Right ventricle myocardium superior (tissue), 1 donor: ENCODE results near the gene TCF7L2. TPM values are rescaled to one million over a fixed set of nuclear protein-coding genes. Genes with fewer than 3 reads are reported as not detected.

Experiments used
- ATAC-seq: fragments of 200-7000 bp; cut with Tn5 transposase; one replicate; pipeline ENCODE4 v1.9.1; 2020; ENCODE audit warnings: mild to moderate bottlenecking; ENCODE audit not compliant: poor library complexity
- DNase-seq: peaks from one replicate; pipeline ENCODE4 v3.0.0-alpha.2; 2020
- intact Hi-C: fragments of 100-400 bp; cut with DNase I; formaldehyde crosslinking; loops from one replicate; pipeline ENCODE4 v1.11.2; 2022
- total RNA-seq: library from RNA; stranded (reverse); fragmentation: NEBNext Ultra II Directional; extraction: Animal tissue kit (Norgen Biotek cat#: 25700); gene quantifications from one replicate; pipeline ENCODE4 v1.2.1, GENCODE V29; 2021
- donor health status: DM: no; HTN: yes; CAD: no; lungs with severe emphysema.

The TCF7L2 gene
- total RNA-seq, 1 donor from 2014 or later = 9.4 TPM

GRCh38 chr10:112938808-112939482, 11.1 kb upstream of the TCF7L2 start:
- DNase-seq = no peak

GRCh38 chr10:112945811-112946210, 4.2 kb upstream of the TCF7L2 start:
- ATAC-seq (no peak), DNase-seq (no peak)
- intact Hi-C loops = no loop called here

More at GRCh38 chr10:112938808-112939482, 11.1 kb upstream of the TCF7L2 start:
- ATAC-seq = no peak
- intact Hi-C loops = no loop called here

DNA sequence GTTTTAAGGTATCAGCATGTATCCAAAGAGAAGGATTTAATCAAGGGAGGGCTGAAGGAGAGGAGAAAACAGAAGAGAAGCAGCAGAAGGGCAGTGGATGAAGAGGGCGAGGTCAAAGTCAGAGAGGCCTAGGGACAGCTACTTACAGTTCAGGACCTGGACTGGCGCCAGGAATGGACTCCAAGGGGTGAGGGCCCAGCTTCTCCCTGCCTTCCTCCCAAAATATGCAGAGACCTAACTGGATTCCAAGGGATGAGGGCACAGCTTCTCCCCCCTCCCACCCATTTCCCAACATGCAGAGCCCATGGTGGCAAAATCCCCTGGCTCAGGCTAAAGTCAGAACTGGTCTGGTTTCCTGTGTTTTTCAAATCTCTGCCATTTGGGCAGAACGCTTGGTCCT, 3.4 kb upstream of the TCF7L2 start:
- DNase-seq (peak; percentile 51), ATAC-seq (no peak)
- intact Hi-C loops = no loop called here

- ATAC-seq (no peak), DNase-seq (no peak)
- intact Hi-C loops = no loop called here
These were observed 1.9 kb upstream of the TCF7L2 start for GRCh38 chr10:112948196-112948595.

DNA sequence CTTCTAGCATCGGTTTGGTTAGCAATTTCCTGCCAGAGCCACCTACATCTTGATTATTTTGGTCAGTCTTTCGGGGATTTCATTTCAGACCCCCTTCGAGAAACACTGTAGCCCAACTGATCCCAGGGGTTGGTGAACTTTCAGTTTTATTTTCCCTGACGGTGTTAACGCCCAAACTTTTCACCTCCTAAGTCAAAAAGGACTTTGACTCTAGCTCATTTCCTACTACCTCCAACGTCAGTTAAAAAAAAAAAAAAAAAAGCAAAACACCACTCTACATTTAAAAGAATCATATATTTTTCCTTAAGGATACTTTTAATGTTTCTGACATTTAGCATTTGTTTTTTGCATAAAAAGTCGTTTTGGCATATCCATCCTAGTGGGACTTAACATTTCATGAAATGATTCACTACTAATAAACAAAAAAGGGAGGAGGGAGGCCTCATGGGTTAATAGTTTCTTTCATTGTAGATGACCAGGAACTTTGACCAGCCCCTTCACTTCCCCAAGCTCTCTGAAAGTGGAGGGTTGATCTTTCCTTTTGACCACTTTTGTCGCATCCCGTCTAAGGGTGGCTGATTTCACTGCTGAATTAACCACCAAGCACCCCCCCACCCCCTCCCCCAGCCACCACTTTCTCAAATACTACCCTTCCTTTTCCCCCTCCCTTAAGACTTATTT, 764 bp upstream of the TCF7L2 start:
- ATAC-seq (no peak), DNase-seq (no peak)
- intact Hi-C loops = no loop called here

- DNase-seq (peak; percentile 45), ATAC-seq (no peak)
- intact Hi-C loops = loop anchor here (5.0 to 10.0 kb wide), 2 partner anchors 104 to 176 kb away; no protein-coding TSS in a partner anchor
These were observed 789 bp downstream of the TCF7L2 start for GRCh38 chr10:112950714-112951358.

DNA sequence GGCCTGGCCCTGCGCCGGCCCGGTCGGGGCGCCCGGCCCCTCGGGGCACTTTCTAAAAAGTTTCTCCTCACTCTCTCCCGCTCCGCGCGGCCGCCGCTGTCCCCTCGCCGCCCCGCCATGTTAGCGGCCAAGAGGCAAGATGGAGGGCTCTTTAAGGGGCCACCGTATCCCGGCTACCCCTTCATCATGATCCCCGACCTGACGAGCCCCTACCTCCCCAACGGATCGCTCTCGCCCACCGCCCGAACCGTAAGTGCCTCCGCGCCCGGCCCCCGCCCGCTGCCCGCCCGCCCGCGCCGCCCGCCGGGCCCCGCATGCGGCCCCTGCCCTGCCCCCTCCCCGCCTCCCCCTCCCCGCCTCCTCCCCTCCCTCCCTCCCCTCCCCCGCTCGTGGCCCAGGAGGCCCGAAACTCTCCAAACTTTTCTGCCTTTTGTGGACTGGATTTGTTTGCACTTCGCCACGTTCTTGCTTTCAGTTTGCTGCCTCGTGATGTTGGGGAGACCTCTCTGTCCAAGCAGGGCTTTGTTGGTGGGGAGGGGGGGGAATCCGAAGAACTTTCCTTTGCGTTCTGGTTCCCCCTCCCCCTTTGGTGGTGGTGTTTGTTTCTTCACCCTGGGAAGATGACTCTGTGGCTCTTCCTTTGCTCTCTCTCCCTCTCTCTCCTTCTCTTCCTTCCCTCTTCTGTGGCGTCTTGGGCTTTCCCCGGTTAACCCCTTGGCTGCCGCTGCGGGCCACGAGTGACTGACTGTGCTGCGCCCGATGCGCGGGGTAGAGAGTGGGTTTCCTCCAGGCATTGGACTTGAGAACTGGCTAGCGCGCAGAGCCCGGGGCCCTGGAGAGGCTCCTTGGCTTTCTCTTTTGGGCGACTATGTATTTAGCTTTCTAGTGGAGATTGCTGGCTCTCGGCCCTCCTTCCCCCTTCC, 1.6 kb downstream of the TCF7L2 start:
- ATAC-seq (peak; percentile 26), DNase-seq (peak; percentile 72)
- intact Hi-C loops = loop anchor here (5.0 to 10.0 kb wide), 2 partner anchors 103 to 176 kb away; no protein-coding TSS in a partner anchor

GRCh38 chr10:112952282-112953173, 2.5 kb downstream of the TCF7L2 start:
- DNase-seq (peak; percentile 50), ATAC-seq (peak; percentile 57)
- intact Hi-C loops = loop anchor here (5.0 to 10.0 kb wide), 2 partner anchors 102 to 175 kb away; no protein-coding TSS in a partner anchor

DNA sequence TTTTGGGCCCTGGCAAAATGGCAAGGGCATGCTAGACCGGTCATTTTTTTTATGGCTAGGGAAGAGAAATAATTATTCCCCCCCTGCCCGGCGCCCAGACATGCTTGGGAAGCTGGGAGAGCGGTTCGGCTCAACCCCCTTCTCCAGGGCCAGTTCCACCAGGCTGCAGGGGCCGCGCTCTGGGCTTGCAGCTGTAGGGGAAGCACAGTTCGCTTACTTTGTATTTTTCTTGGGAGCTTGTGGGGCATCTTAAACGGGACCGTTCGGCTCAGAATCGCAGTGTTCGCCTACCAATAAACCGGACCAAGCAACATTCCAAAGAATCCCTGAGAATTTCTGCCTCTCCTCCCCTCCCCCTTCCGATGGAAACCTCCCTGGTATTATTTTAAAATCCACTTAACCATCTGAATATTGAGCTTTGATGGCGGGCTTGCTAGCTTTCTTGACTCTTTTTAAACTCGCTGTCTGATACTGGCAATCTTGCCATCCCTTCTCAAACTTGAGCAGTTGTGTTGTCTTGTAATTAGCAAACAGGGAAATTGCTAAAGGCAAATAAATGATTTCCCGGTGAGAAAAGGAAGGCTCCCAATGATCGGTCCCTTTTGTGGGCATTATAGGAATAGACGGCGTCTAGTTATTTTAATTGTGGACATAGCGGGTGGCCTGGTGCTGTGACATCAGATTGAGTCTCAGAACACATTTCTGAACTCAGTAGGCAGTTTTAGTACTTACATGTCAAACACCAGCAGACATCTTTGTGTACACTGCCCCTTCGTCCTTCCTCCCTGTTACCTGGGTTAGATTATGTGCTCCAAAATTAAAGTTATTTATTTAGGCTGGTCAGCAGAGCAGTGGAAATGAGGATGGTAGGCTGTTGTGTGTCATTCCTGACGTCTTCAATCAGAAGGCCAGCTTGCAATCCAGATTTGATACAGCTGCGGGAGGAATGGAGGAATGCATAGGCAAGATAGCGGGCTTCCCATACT, 3.4 kb downstream of the TCF7L2 start:
- intact Hi-C loops = loop anchor here (5.0 to 10.0 kb wide), 2 partner anchors 101 to 174 kb away; no protein-coding TSS in a partner anchor
- DNase-seq (peak; percentile 55), ATAC-seq (no peak)

DNA sequence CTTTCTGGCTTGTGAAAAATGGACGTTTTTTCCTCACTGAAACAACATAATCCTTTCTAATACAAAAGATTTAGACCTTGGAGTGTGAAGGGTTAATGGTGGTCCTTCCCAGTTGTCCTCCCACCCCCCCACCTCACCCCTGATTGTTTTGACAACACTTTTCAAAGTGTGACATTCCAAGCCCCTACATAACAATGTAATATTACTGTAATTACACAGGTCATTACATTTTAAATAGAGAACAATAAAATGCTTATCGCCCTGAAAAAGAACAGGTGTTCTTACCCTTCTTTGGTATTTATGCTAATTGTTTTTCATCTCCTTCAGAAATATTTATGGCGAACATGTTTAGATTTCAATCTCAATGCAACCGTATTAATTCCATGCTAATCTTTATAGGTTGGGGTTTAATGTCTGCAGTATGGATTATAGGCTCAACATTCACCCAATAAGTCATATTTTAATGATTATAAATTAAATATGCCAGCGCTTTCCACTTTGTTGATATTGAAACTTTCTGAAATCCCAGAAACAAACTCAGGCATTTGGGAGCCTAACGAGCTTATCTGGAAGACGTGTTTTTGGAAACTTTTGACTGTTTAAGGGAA, 5.0 kb downstream of the TCF7L2 start:
- DNase-seq = no peak
- intact Hi-C loops = loop anchor here (5.0 to 10.0 kb wide), 2 partner anchors 100 to 172 kb away; no protein-coding TSS in a partner anchor
- ATAC-seq = no peak

DNA sequence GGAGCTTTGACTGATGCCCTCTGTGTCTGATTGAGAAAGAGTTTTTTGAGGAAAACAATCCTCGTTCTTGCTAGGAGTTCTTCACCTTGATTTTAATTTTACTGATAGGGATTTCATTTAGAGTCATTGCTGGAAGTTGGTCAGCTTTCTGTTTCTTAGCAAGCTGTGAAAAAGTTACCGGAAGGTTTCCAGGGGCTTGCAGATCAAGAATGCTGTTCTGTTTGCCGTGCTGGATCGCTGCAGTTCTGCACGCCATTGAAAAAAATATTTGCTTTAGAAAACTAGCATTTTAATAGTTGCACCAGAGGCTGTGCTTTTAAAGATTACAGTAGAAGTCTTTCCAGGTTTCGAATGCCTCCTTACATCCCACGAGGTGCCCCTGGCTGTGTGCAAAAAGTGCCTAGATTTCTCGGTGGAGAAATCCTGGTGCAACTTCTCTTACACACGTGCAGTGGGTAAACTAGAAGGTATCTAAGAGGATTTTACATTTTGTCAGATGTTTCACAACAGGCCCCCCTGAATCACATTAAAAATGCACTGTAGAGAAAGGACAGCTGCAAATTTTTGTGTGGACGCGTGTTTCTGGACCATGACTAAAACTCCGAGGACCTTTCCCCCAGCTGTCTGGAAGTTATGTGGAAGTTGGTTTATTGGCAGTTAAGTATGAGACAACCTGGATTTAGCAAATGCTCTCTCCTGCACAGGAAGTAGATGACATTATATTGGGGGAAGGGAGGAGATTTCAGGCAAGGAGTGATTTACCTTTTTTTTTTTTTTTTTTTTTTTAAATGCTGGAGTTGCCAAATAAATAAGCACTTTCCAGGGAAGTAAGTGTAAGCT, 5.8 kb downstream of the TCF7L2 start:
- DNase-seq (no peak), ATAC-seq (peak; percentile 2)
- intact Hi-C loops = loop anchor here (10.0 kb wide), 1 partner anchor 99 kb away; no protein-coding TSS in a partner anchor

GRCh38 chr10:112956631-112957350, 6.7 kb downstream of the TCF7L2 start:
- DNase-seq (no peak), ATAC-seq (no peak)
- intact Hi-C loops = loop anchor here (10.0 kb wide), 1 partner anchor 98 kb away; no protein-coding TSS in a partner anchor

- DNase-seq = no peak
- ATAC-seq = no peak
- intact Hi-C loops = loop anchor here (10.0 kb wide), 1 partner anchor 97 kb away; no protein-coding TSS in a partner anchor
These were observed 7.6 kb downstream of the TCF7L2 start for GRCh38 chr10:112957640-112958092.
